ENCODE results near the gene IFT43. TPM values are rescaled to one million over a fixed set of nuclear protein-coding genes. Genes with fewer than 3 reads are reported as not detected.

Gene IFT43
- total and polyA plus RNA-seq, 9 of the 15 experiments (the other 6 are each of a cell fraction or from before 2014, with no cell fraction given) = 4.9 to 12.8 (median 8.0) TPM

- no peak for FAIRE-seq
Measured at GRCh38 chr14:76023757-76024156, 38.2 kb downstream of the IFT43 start.

More at GRCh38 chr14:76023757-76024156, 38.2 kb downstream of the IFT43 start:
- Histone ChIP-seq H3K9ac (ENCODE audit: insufficient read depth in 1 of 2, low read depth in 2 of 2, low read length in 2 of 2) (no peak overlapping the region), H3K27ac (ENCODE audit: extremely low read depth, low read depth, low read length) (no peak overlapping the region), H3K4me2 (ENCODE audit: insufficient read depth, low read length) (no peak overlapping the region), H3K79me2 (ENCODE audit: control insufficient read depth, insufficient read depth, low read length) (no peaks in the 10 kb centered on the region), H2AFZ (ENCODE audit: low read depth, low read length) (no peak overlapping the region), H3K27me3 (ENCODE audit: control insufficient read depth in 2 of 2, insufficient read depth in 2 of 2, low read length in 2 of 2) (no peaks in the 10 kb centered on the region), H4K20me1 (replicated peaks; ENCODE audit: control insufficient read depth, insufficient read depth, low read length) (no peaks in the 10 kb centered on the region), H3K4me1 (replicated peaks in 1 of 2; ENCODE audit: control insufficient read depth in 2 of 2, insufficient read depth in 2 of 2, low read length in 2 of 2) (no peaks in the 10 kb centered on the region), H3K36me3 (ENCODE audit: control insufficient read depth, insufficient read depth, low read length) (no peaks in the 10 kb centered on the region), H3K9me1 (ENCODE audit: control insufficient read depth, insufficient read depth, low read length) (no peaks in the 10 kb centered on the region), H3K4me3 (no peak overlapping the region), H3K9me3 (replicated peaks; ENCODE audit: control insufficient read depth, insufficient read depth, low read depth, low read length) (0 out of 2 replicates have a peak, but pooled peaks cover 2% of the 10 kb centered on the region)
- CTCF ChIA-PET (ENCODE audit: low intra/inter-chr PET ratio) = no interaction called here
- BruUV-seq (replicated peaks) = no TSS peak
- in situ Hi-C loops (cut with MboI) = no loop called here
- WGBS (ENCODE audit: insufficient coverage, low coverage, missing lambda C conversion rate) = 20% methylated on average over 1 of the region's 1 CpG
- ATAC-seq (no peak), DNase-seq (ENCODE audit: extremely low read depth in 1 of 4, low spot score in 3 of 4) (no peak)
- intact Hi-C loops (cut with micrococcal nuclease) = no loop called here
- POLR2A ChIA-PET = interaction anchor here (0.6 kb wide), 1 partner anchor 116 kb away, joined by 3 read pairs; no protein-coding TSS in a partner anchor
- TF ChIP-seq TAF1 (IDR thresholded peaks at IDR 0.05; ENCODE audit: control insufficient read depth, extremely low read depth, insufficient read depth, low read length, severe bottlenecking) (no peak), HNRNPUL1 (IDR thresholded peaks at IDR 0.05; ENCODE audit: low read length) (no peak), TARDBP (IDR thresholded peaks at IDR 0.05) (no peak), ZNF3 (CRISPR knock-in tag; IDR thresholded peaks at IDR 0.05) (no peak), GTF3C2 (IDR thresholded peaks at IDR 0.05; ENCODE audit: borderline replicate concordance, extremely low read depth, insufficient read length) (no peak)

Data from K562 (cell line).